HUDEP-2 (cell line): ENCODE measurements around the gene RNF31.
A peak's percentile ranks its signal among the peaks of the same experiment; 100 is the strongest.

ENCODE experiments used
- DNase-seq, 76 experiments: peaks; one replicate each; lab custom pipeline; 2025; ENCODE audit not compliant: unreplicated experiment in 76 of 76; lab: John Stamatoyannopoulos, UW

Gene RNF31

GRCh38 chr14:24116128-24116814 is 31.0 kb upstream of the RNF31 start:
- no peak for DNase-seq

GRCh38 chr14:24117179-24117578 is 30.1 kb upstream of the RNF31 start:
- DNase-seq = no peak

GRCh38 chr14:24119691-24120090 is 27.6 kb upstream of the RNF31 start:
- DNase-seq = no peak

- DNase-seq = no peak
Measured at GRCh38 chr14:24121210-24121609, 26.1 kb upstream of the RNF31 start.

- peak in 14 of 76 experiments; percentile 1 to 33 (median 15) for DNase-seq
Measured at GRCh38 chr14:24122416-24122815, 24.9 kb upstream of the RNF31 start.

- peak in 6 of 76 experiments; percentile 14 to 82 (median 26) for DNase-seq
Measured at GRCh38 chr14:24122898-24123297, 24.4 kb upstream of the RNF31 start.

GRCh38 chr14:24123424-24124417 is 23.6 kb upstream of the RNF31 start:
- DNase-seq = peak in 75 of 76 experiments; percentile 40 to 91 (median 72)

GRCh38 chr14:24126939-24127338 is 20.4 kb upstream of the RNF31 start:
- no peak for DNase-seq

- no peak for DNase-seq
Measured at GRCh38 chr14:24127673-24128072, 19.6 kb upstream of the RNF31 start.

GRCh38 chr14:24129410-24129998 is 17.8 kb upstream of the RNF31 start:
- no peak for DNase-seq

GRCh38 chr14:24130380-24130716 is 16.9 kb upstream of the RNF31 start, which contains the start of gene FITM1:
Gene FITM1 (plus strand): TSS chr14:24130659. CDS start chr14:24131564, 905 bp downstream.
- DNase-seq = no peak

- peak in 1 of 76 experiments; percentile 9 for DNase-seq
Measured at GRCh38 chr14:24130717-24131548, 16.4 kb upstream of the RNF31 start.

GRCh38 chr14:24131549-24131966 is 15.7 kb upstream of the RNF31 start:
- DNase-seq = no peak

GRCh38 chr14:24132061-24132685 is 15.1 kb upstream of the RNF31 start:
- no peak for DNase-seq

GRCh38 chr14:24132976-24133375 is 14.3 kb upstream of the RNF31 start:
- DNase-seq = no peak

GRCh38 chr14:24133735-24134134 is 13.6 kb upstream of the RNF31 start:
- no peak for DNase-seq

GRCh38 chr14:24135584-24135833 is 11.8 kb upstream of the RNF31 start:
- no peak for DNase-seq

- peak in 74 of 76 experiments; percentile 21 to 95 (median 86) for DNase-seq
Measured at GRCh38 chr14:24135834-24136683, 11.2 kb upstream of the RNF31 start, which contains the start of gene PSME1. Gene PSME1 (plus strand): TSS chr14:24136194. CDS start chr14:24136263, 69 bp downstream.
